Loucy (cell line): ENCODE measurements around the gene ZCCHC2.

ENCODE experiments used
- EZH2phosphoT487 ChIP-seq: fragments of 200-600 bp; IDR thresholded peaks from 2 replicates; pipeline ENCODE4 v1.6.1; 2018; ENCODE audit warnings: antibody characterized with exemption, mild to moderate bottlenecking, moderate library complexity, borderline replicate concordance
- TF ChIP-seq, protein P1 (sequence below): fragments of 200-600 bp; sonication (generic); conservative IDR thresholded peaks from 2 replicates; pipeline ENCODE4 v1.5.1; 2014; ENCODE audit warnings: mild to moderate bottlenecking, antibody characterized with exemption, low read length

- TF ChIP-seq, protein P1, sequence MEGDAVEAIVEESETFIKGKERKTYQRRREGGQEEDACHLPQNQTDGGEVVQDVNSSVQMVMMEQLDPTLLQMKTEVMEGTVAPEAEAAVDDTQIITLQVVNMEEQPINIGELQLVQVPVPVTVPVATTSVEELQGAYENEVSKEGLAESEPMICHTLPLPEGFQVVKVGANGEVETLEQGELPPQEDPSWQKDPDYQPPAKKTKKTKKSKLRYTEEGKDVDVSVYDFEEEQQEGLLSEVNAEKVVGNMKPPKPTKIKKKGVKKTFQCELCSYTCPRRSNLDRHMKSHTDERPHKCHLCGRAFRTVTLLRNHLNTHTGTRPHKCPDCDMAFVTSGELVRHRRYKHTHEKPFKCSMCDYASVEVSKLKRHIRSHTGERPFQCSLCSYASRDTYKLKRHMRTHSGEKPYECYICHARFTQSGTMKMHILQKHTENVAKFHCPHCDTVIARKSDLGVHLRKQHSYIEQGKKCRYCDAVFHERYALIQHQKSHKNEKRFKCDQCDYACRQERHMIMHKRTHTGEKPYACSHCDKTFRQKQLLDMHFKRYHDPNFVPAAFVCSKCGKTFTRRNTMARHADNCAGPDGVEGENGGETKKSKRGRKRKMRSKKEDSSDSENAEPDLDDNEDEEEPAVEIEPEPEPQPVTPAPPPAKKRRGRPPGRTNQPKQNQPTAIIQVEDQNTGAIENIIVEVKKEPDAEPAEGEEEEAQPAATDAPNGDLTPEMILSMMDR, result no peak
- TF ChIP-seq EZH2phosphoT487, result no peak
These were observed 16.2 kb upstream of the ZCCHC2 start for GRCh38 chr18:62506495-62507143.
